C4-2B (cell line): ENCODE results near the gene LRRC73.

Experiments used
- ZFX ChIP-seq: fragments of 450-650 bp; IDR thresholded peaks from 2 replicates; pipeline ENCODE4 v1.6.1; 2017
- TF ChIP-seq, protein P1 (sequence below): fragments of 450-650 bp; conservative IDR thresholded peaks from 2 replicates; pipeline ENCODE4 v1.5.1; 2017; ENCODE audit warnings: mild to moderate bottlenecking

- TF ChIP-seq, protein P1, sequence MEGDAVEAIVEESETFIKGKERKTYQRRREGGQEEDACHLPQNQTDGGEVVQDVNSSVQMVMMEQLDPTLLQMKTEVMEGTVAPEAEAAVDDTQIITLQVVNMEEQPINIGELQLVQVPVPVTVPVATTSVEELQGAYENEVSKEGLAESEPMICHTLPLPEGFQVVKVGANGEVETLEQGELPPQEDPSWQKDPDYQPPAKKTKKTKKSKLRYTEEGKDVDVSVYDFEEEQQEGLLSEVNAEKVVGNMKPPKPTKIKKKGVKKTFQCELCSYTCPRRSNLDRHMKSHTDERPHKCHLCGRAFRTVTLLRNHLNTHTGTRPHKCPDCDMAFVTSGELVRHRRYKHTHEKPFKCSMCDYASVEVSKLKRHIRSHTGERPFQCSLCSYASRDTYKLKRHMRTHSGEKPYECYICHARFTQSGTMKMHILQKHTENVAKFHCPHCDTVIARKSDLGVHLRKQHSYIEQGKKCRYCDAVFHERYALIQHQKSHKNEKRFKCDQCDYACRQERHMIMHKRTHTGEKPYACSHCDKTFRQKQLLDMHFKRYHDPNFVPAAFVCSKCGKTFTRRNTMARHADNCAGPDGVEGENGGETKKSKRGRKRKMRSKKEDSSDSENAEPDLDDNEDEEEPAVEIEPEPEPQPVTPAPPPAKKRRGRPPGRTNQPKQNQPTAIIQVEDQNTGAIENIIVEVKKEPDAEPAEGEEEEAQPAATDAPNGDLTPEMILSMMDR = no peak
- no peak for TF ChIP-seq ZFX
Measured at GRCh38 chr6:43544461-43544860, 34.3 kb upstream of the LRRC73 start.
